NT2/D1 (cell line): ENCODE results near the gene TRAF6.
A peak's percentile ranks its signal among the peaks of the same experiment; 100 is the strongest.

Experiments used
- DNase-seq: peaks from one replicate; pipeline ENCODE4 v3.0.0-alpha.2; 2011; ENCODE audit warnings: low read depth, low spot score
- H3K27me3 ChIP-seq: 2 replicates; pipeline ENCODE4 v1.6.0; 2011; ENCODE audit warnings: mild to moderate bottlenecking; ENCODE audit not compliant: insufficient read length, insufficient read depth
- H3K36me3 ChIP-seq: 2 replicates; pipeline ENCODE4 v1.6.1; 2011; ENCODE audit warnings: mild to moderate bottlenecking, low read length, mixed read lengths; ENCODE audit not compliant: insufficient read depth, insufficient read length
- H3K4me1 ChIP-seq: 2 replicates; pipeline ENCODE4 v1.5.1; 2011; ENCODE audit not compliant: insufficient read depth, insufficient read length
- H3K4me3 ChIP-seq: 2 replicates; pipeline ENCODE4 v1.5.1; 2011; ENCODE audit warnings: low read depth; ENCODE audit not compliant: insufficient read length
- H3K9ac ChIP-seq: 2 replicates; pipeline ENCODE4 v1.6.0; 2011; ENCODE audit warnings: low read depth; ENCODE audit not compliant: insufficient read length
- H3K9me3 ChIP-seq: 2 replicates; pipeline ENCODE4 v1.5.1; 2011; ENCODE audit warnings: mild to moderate bottlenecking, low read length; ENCODE audit not compliant: insufficient read depth
- SUZ12 ChIP-seq: IDR thresholded peaks from 2 replicates; pipeline ENCODE4 v1.6.1; 2011; ENCODE audit not compliant: insufficient read length, insufficient read depth; ENCODE audit errors: extremely low read depth
- YY1 ChIP-seq: IDR thresholded peaks from 2 replicates; pipeline ENCODE4 v1.6.1; 2011; ENCODE audit not compliant: insufficient read length, insufficient read depth
- ZNF274 ChIP-seq: IDR thresholded peaks from 2 replicates; pipeline ENCODE4 v1.6.1; 2011; ENCODE audit warnings: mild to moderate bottlenecking, low read depth, low read length

The TRAF6 gene

DNA sequence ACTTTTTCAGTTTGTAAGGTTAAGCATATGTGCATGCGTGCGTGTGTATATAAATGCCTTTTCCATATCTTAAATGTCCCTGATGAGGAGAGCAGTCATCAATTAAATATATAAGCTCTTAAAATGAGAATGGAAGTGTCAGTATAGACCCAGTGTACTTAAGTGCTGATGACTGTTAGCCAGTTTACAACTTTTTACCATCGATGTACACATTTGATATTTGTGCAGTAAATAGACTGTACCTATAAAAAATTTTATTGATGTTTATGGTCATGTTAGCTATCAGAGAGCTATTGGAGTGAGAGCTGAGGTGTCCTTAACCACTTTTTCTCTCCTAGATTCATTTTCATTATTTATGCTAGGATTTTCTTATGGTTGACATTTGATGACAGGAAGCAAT is 45.4 kb downstream of the TRAF6 start:
- H3K4me1 ChIP-seq, result peaks cover 6% of the 10 kb centered on the region
- H3K27me3 ChIP-seq, result no peaks in the 10 kb centered on the region
- no peak overlapping the region for H3K9ac ChIP-seq
- no peak overlapping the region for H3K4me3 ChIP-seq
- no peak for DNase-seq
- peaks cover 6% of the 10 kb centered on the region for H3K36me3 ChIP-seq
- H3K9me3 ChIP-seq, result no peaks in the 10 kb centered on the region
- TF ChIP-seq ZNF274, result no peak
- TF ChIP-seq YY1, result no peak
- TF ChIP-seq SUZ12, result no peak

DNA sequence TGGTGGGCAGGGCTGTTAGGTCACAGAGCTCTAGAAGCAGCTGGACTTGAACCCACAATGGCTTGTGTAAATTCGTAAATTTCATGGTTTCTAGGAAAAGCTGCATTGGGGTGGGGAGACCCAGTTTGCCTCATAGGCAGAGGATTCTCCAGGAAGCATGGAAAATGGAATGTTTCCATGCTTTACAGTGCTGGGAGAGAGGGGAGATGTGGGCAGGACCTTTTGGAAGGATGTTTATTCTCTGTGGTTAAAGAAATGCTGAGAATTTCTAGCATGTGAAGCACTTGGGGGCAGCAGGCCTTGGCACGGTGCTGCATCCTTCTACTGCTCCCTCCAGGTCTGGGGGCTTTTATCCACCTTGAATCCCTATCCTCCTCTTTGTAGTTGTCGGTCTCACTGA is 46.3 kb downstream of the TRAF6 start:
- Histone ChIP-seq H3K4me1 (peaks cover 6% of the 10 kb centered on the region), H3K4me3 (no peak overlapping the region), H3K36me3 (peaks cover 6% of the 10 kb centered on the region), H3K27me3 (no peaks in the 10 kb centered on the region), H3K9me3 (no peaks in the 10 kb centered on the region), H3K9ac (no peak overlapping the region)
- DNase-seq, result peak; percentile 25
- no peak for TF ChIP-seq ZNF274
- TF ChIP-seq SUZ12, result no peak
- TF ChIP-seq YY1, result no peak

- Histone ChIP-seq H3K9me3 (no peaks in the 10 kb centered on the region), H3K9ac (no peak overlapping the region), H3K4me1 (peaks cover 6% of the 10 kb centered on the region), H3K36me3 (peaks cover 8% of the 10 kb centered on the region), H3K27me3 (no peaks in the 10 kb centered on the region), H3K4me3 (no peak overlapping the region)
- DNase-seq, result no peak
- TF ChIP-seq ZNF274 (no peak), SUZ12 (no peak), YY1 (no peak)
Measured at GRCh38 chr11:36462321-36462720, 47.8 kb downstream of the TRAF6 start.

- no peaks in the 10 kb centered on the region for H3K9me3 ChIP-seq
- H3K27me3 ChIP-seq, result no peaks in the 10 kb centered on the region
- no peak for DNase-seq
- H3K4me3 ChIP-seq, result no peak overlapping the region
- no peak overlapping the region for H3K9ac ChIP-seq
- H3K4me1 ChIP-seq, result peaks cover 11% of the 10 kb centered on the region
- TF ChIP-seq ZNF274 (no peak), YY1 (no peak), SUZ12 (no peak)
- H3K36me3 ChIP-seq, result peaks cover 17% of the 10 kb centered on the region
Measured at GRCh38 chr11:36460220-36460619, 49.9 kb downstream of the TRAF6 start.

GRCh38 chr11:36459046-36459445 is 51.0 kb downstream of the TRAF6 start:
- Histone ChIP-seq H3K9ac (no peak overlapping the region), H3K27me3 (no peaks in the 10 kb centered on the region), H3K36me3 (peaks cover 18% of the 10 kb centered on the region), H3K4me3 (no peak overlapping the region), H3K4me1 (peaks cover 18% of the 10 kb centered on the region), H3K9me3 (no peaks in the 10 kb centered on the region)
- no peak for DNase-seq
- no peak for TF ChIP-seq ZNF274

DNA sequence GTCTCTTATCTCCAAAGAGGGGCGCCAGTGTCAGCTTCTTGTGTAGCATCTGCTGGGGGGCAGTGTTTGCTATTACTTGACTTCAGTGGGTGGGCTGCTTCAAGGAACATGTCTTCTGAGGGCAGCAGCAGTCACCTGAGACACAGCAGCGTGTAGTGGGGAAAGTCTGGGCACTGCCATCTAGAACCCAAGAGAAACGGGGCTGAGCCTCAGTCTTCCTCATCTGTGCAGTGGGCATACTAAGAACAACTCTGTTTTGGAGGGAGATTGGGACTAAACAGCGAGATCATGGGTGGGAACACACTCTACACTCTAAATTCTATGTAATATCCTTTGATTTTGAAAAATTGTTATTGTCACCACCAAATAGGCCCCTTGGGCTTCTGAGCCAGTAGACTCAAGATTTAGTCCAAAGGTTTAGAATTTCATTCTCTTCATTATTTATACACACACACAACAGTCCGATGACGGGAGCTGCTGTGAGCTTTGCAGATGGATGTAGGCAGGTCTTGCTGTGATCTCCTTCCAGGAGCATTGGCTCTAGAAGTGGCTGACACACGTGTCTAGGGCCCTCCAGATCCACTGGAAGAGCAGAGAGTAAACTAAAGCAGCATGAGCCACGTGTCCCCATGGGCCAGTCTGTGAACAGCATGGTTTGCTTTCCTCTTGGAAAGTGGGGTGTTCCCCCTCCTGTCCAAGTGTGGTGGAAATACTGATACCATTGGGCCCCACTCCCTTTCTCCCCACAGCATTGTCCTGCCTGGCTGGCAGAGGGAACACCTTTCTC is 51.8 kb downstream of the TRAF6 start:
- DNase-seq, result no peak
- no peaks in the 10 kb centered on the region for H3K27me3 ChIP-seq
- H3K9ac ChIP-seq, result no peak overlapping the region
- H3K36me3 ChIP-seq, result peaks cover 25% of the 10 kb centered on the region
- H3K9me3 ChIP-seq, result no peaks in the 10 kb centered on the region
- peaks cover 21% of the 10 kb centered on the region for H3K4me1 ChIP-seq
- no peak overlapping the region for H3K4me3 ChIP-seq
- TF ChIP-seq YY1, result no peak
- TF ChIP-seq SUZ12, result no peak
- no peak for TF ChIP-seq ZNF274

GRCh38 chr11:36456156-36456555 is 53.9 kb downstream of the TRAF6 start:
- Histone ChIP-seq H3K36me3 (peaks cover 30% of the 10 kb centered on the region), H3K9me3 (no peaks in the 10 kb centered on the region), H3K27me3 (no peaks in the 10 kb centered on the region), H3K9ac (peak overlapping the region; percentile 53), H3K4me3 (no peak overlapping the region), H3K4me1 (peaks cover 21% of the 10 kb centered on the region)
- DNase-seq, result no peak
- TF ChIP-seq ZNF274, result no peak
- TF ChIP-seq YY1, result no peak
- TF ChIP-seq SUZ12, result no peak

DNA sequence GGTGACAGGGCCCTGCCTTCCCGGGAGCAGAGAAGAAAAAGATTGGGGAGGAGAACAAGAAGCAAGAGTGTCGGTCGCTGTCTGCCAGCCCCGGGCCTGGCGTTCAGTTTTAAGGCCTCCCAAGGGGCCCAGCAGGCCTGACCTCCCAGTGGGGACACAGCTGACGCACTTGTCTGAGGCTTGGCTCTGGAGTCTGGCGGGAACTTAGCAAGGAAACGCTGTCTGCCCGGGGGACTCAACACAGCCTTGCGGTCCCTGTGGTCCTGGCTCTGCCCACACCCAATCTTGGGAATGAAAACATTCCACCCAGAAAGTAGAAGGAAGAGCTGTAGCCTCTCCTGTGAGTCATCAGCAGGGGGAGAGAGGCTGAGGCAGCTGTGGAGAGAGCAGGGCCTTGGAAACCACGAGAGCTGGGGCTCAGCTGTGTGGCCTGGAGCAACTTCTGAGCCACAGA is 54.4 kb downstream of the TRAF6 start:
- H3K9me3 ChIP-seq, result no peaks in the 10 kb centered on the region
- TF ChIP-seq YY1, result no peak
- TF ChIP-seq SUZ12, result no peak
- no peak for TF ChIP-seq ZNF274
- H3K4me1 ChIP-seq, result peaks cover 21% of the 10 kb centered on the region
- peak overlapping the region; percentile 53 for H3K9ac ChIP-seq
- no peaks in the 10 kb centered on the region for H3K27me3 ChIP-seq
- DNase-seq, result peak; percentile 25
- H3K36me3 ChIP-seq, result peaks cover 34% of the 10 kb centered on the region
- H3K4me3 ChIP-seq, result no peak overlapping the region
